HG02981 (cell line): ENCODE results near the gene PPIL4.

Experiments used
- ATAC-seq: cut with Tn5 transposase; IDR thresholded peaks from one replicate; pipeline ENCODE4 v1.9.1; 2021; ENCODE audit warnings: mild to moderate bottlenecking, moderate library complexity; ENCODE audit not compliant: unreplicated experiment

Gene PPIL4

GRCh38 chr6:149545754-149546471, at the start of gene PPIL4:
Gene PPIL4 (minus strand): TSS chr6:149546043. CDS start chr6:149546005, 38 bp downstream.
- peak; percentile 86 for ATAC-seq

GRCh38 chr6:149593408-149593807, 47.6 kb upstream of the PPIL4 start:
- ATAC-seq, result no peak

GRCh38 chr6:149592983-149593382, 47.1 kb upstream of the PPIL4 start:
- no peak for ATAC-seq

- no peak for ATAC-seq
These were observed 40.3 kb upstream of the PPIL4 start for GRCh38 chr6:149586149-149586548.

- no peak for ATAC-seq
These were observed 35.5 kb upstream of the PPIL4 start for GRCh38 chr6:149581349-149581748.

GRCh38 chr6:149580880-149581279, 35.0 kb upstream of the PPIL4 start:
- ATAC-seq, result no peak

GRCh38 chr6:149567945-149568585, 22.2 kb upstream of the PPIL4 start:
- ATAC-seq, result no peak

GRCh38 chr6:149567194-149567586, 21.3 kb upstream of the PPIL4 start:
- no peak for ATAC-seq

GRCh38 chr6:149566410-149567193, 20.8 kb upstream of the PPIL4 start:
- peak; percentile 15 for ATAC-seq

- peak; percentile 70 for ATAC-seq
These were observed 19.9 kb upstream of the PPIL4 start, which contains the start of gene GINM1 for GRCh38 chr6:149565527-149566409. Gene GINM1 (plus strand): TSS chr6:149566375. CDS start chr6:149566415, 40 bp downstream.

- ATAC-seq, result no peak
These were observed 18.1 kb upstream of the PPIL4 start for GRCh38 chr6:149563928-149564325.

- ATAC-seq, result no peak
These were observed 17.5 kb upstream of the PPIL4 start for GRCh38 chr6:149563203-149563927.

- ATAC-seq, result no peak
These were observed 14.9 kb upstream of the PPIL4 start for GRCh38 chr6:149560736-149561135.

- ATAC-seq, result no peak
These were observed 13.5 kb upstream of the PPIL4 start for GRCh38 chr6:149559389-149559788.

GRCh38 chr6:149558029-149558428, 12.2 kb upstream of the PPIL4 start:
- ATAC-seq, result no peak

- no peak for ATAC-seq
These were observed 6.1 kb upstream of the PPIL4 start for GRCh38 chr6:149551920-149552319.

GRCh38 chr6:149545258-149545753, 537 bp downstream of the PPIL4 start:
- ATAC-seq, result peak; percentile 37

- peak; percentile 8 for ATAC-seq
These were observed 1.1 kb downstream of the PPIL4 start for GRCh38 chr6:149544646-149545257.

GRCh38 chr6:149541139-149541538, 4.7 kb downstream of the PPIL4 start:
- no peak for ATAC-seq
